Stimulated activated CD4-positive, alpha-beta T cell treated with anti-CD3 and anti-CD28 coated beads, Interleukin-1b, Interleukin-23, amount 100 ng/mL, for 48 hours (primary cell): ENCODE results near the gene ITGA7.

ENCODE experiments used
- DNase-seq: peaks from one replicate; pipeline ENCODE4 v3.0.0-alpha.2; 2020

ITGA7 gene

GRCh38 chr12:55734595-55734994 lies 26.9 kb upstream of the ITGA7 start:
- DNase-seq = no peak

- no peak for DNase-seq
These were observed 26.2 kb upstream of the ITGA7 start for GRCh38 chr12:55733858-55734257.

- no peak for DNase-seq
These were observed 25.4 kb upstream of the ITGA7 start for GRCh38 chr12:55733021-55733555.

- no peak for DNase-seq
These were observed 24.6 kb upstream of the ITGA7 start for GRCh38 chr12:55732288-55732687.

GRCh38 chr12:55729819-55730818 lies 22.4 kb upstream of the ITGA7 start:
- no peak for DNase-seq

GRCh38 chr12:55728939-55729818 lies 21.5 kb upstream of the ITGA7 start, which contains the start of gene CD63:
Gene CD63, minus strand, starts transcription at chr12:55729009. Its CDS starts 668 bp downstream, at chr12:55728341.
- peak; percentile 76 for DNase-seq

GRCh38 chr12:55728186-55728938 lies 20.7 kb upstream of the ITGA7 start:
- DNase-seq = no peak

GRCh38 chr12:55727643-55728185 lies 20.0 kb upstream of the ITGA7 start:
- no peak for DNase-seq

GRCh38 chr12:55726971-55727370 lies 19.3 kb upstream of the ITGA7 start:
- no peak for DNase-seq

GRCh38 chr12:55725556-55725955 lies 17.9 kb upstream of the ITGA7 start:
- no peak for DNase-seq

- no peak for DNase-seq
These were observed 17.2 kb upstream of the ITGA7 start for GRCh38 chr12:55724940-55725309.

- DNase-seq = peak; percentile 68
These were observed 16.7 kb upstream of the ITGA7 start for GRCh38 chr12:55724226-55724939.

- no peak for DNase-seq
These were observed 16.0 kb upstream of the ITGA7 start for GRCh38 chr12:55723516-55724225.

- no peak for DNase-seq
These were observed 15.2 kb upstream of the ITGA7 start for GRCh38 chr12:55722948-55723347.

GRCh38 chr12:55721601-55722213 lies 14.0 kb upstream of the ITGA7 start:
- no peak for DNase-seq

GRCh38 chr12:55720894-55721444 lies 13.3 kb upstream of the ITGA7 start:
- DNase-seq = no peak

GRCh38 chr12:55720071-55720564 lies 12.4 kb upstream of the ITGA7 start, which contains the start of gene RDH5:
Gene RDH5, plus strand, starts transcription at chr12:55720393. Its CDS starts 792 bp downstream, at chr12:55721185.
- no peak for DNase-seq

GRCh38 chr12:55719371-55719770 lies 11.7 kb upstream of the ITGA7 start:
- DNase-seq = no peak

GRCh38 chr12:55718624-55719275 lies 11.0 kb upstream of the ITGA7 start:
- DNase-seq = no peak
